Measurements from ENCODE around the gene MAST1. TPM values are rescaled to one million over a fixed set of nuclear protein-coding genes. Genes with fewer than 3 reads are reported as not detected.

The MAST1 gene
- total RNA-seq, 1 experiment from 2014 or later: 28.9 TPM

DNA sequence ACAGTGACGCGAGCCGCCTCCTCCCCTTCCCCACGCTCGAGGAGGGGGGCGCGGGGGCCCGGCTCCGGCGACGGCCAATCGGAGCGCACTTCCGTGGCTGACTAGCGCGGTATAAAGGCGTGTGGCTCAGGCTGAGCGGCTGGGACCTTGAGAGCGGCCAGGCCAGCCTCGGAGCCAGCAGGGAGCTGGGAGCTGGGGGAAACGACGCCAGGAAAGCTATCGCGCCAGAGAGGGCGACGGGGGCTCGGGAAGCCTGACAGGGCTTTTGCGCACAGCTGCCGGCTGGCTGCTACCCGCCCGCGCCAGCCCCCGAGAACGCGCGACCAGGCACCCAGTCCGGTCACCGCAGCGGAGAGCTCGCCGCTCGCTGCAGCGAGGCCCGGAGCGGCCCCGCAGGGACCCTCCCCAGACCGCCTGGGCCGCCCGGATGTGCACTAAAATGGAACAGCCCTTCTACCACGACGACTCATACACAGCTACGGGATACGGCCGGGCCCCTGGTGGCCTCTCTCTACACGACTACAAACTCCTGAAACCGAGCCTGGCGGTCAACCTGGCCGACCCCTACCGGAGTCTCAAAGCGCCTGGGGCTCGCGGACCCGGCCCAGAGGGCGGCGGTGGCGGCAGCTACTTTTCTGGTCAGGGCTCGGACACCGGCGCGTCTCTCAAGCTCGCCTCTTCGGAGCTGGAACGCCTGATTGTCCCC lies 46.8 kb upstream of the MAST1 start, which contains the start of gene JUNB (continued):
- TF ChIP-seq, protein P1, sequence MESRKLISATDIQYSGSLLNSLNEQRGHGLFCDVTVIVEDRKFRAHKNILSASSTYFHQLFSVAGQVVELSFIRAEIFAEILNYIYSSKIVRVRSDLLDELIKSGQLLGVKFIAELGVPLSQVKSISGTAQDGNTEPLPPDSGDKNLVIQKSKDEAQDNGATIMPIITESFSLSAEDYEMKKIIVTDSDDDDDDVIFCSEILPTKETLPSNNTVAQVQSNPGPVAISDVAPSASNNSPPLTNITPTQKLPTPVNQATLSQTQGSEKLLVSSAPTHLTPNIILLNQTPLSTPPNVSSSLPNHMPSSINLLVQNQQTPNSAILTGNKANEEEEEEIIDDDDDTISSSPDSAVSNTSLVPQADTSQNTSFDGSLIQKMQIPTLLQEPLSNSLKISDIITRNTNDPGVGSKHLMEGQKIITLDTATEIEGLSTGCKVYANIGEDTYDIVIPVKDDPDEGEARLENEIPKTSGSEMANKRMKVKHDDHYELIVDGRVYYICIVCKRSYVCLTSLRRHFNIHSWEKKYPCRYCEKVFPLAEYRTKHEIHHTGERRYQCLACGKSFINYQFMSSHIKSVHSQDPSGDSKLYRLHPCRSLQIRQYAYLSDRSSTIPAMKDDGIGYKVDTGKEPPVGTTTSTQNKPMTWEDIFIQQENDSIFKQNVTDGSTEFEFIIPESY (IDR thresholded peaks at IDR 0.05; ENCODE audit: extremely low read depth, insufficient replicate concordance, low read length): peak; percentile 88
- peak; percentile 54 for TF ChIP-seq TCF7L2 (IDR thresholded peaks at IDR 0.05; ENCODE audit: borderline replicate concordance, extremely low read depth, insufficient read depth, insufficient read length)
- TF ChIP-seq POLR2AphosphoS5 (IDR thresholded peaks at IDR 0.05; ENCODE audit: low read depth, low read length): peak; percentile 100
- no peak for TF ChIP-seq ELF1 (IDR thresholded peaks at IDR 0.05; ENCODE audit: borderline replicate concordance, low read depth)
- TF ChIP-seq EZH2phosphoT487 (IDR thresholded peaks at IDR 0.05; ENCODE audit: borderline replicate concordance): no peak
- TF ChIP-seq JUND (IDR thresholded peaks at IDR 0.05): no peak
- no peak for TF ChIP-seq EGR1 (IDR thresholded peaks at IDR 0.05; ENCODE audit: low read depth)
- peak; percentile 100 for TF ChIP-seq POLR2A (IDR thresholded peaks at IDR 0.05; ENCODE audit: borderline replicate concordance, extremely low read depth, insufficient read depth, insufficient read length)
- TF ChIP-seq, protein P2, sequence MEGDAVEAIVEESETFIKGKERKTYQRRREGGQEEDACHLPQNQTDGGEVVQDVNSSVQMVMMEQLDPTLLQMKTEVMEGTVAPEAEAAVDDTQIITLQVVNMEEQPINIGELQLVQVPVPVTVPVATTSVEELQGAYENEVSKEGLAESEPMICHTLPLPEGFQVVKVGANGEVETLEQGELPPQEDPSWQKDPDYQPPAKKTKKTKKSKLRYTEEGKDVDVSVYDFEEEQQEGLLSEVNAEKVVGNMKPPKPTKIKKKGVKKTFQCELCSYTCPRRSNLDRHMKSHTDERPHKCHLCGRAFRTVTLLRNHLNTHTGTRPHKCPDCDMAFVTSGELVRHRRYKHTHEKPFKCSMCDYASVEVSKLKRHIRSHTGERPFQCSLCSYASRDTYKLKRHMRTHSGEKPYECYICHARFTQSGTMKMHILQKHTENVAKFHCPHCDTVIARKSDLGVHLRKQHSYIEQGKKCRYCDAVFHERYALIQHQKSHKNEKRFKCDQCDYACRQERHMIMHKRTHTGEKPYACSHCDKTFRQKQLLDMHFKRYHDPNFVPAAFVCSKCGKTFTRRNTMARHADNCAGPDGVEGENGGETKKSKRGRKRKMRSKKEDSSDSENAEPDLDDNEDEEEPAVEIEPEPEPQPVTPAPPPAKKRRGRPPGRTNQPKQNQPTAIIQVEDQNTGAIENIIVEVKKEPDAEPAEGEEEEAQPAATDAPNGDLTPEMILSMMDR (IDR thresholded peaks at IDR 0.05 in 2 of 3, conservative IDR thresholded peaks at IDR 0.05 in 1 of 3; ENCODE audit: borderline replicate concordance in 1 of 3, insufficient read depth in 1 of 3, low read depth in 2 of 3, low read length in 2 of 3): no peak
- TF ChIP-seq ZFX (IDR thresholded peaks at IDR 0.05): peak; percentile 52
